EL (cell line): ENCODE results near the gene TMEM131.

Experiments used
- DNase-seq: peaks from one replicate; pipeline ENCODE4 v3.0.0-alpha.2; 2016

Gene TMEM131

GRCh38 chr2:97754690-97755346 lies 240.9 kb downstream of the TMEM131 start:
- no peak for DNase-seq

DNA sequence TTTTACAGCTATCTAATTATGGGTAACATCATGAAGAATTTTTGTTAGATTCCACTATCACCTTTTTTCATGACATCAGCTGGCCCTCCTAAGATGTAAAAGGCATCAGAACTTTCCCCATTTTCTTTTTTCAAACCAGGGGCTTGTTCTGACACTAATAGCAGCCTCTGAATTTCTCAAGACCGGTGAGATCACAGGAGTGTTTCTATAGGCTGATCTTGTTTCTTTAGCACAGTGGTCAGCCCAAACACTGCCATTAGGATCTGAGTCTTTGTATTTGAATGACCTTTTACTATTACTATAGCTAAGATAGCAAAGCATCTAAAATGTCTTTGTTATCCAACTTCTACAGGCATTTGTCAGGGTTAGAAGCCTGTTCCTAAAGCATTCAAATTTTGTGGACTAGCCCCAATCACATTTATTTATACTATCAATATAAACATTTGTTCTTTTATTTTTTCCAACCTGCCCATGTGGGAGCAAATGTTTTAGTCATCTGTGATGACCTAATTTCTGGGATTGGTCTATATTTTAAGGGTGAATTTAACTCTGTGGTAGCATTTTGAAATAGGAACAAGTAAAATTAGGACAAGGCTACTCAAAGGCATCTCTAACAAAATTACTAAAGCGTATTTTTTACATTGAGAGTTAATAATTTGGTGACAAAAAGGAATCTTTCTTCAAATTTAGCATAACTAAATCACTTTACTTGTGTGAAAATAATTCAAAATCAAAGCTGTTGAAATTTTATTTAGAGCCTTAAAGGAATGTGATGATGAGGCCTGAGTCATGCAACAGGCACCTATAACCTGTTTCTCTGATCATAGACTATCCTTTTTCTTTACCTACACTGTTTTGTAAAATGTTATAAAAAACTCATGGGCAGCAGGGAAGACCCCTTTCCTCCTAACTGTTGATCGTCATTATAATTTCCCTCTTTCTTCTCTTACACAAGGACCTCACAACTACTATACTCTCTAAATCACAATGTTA lies 243.1 kb downstream of the TMEM131 start:
- DNase-seq = no peak

- no peak for DNase-seq
These were observed 244.0 kb downstream of the TMEM131 start for GRCh38 chr2:97751752-97752151.

DNA sequence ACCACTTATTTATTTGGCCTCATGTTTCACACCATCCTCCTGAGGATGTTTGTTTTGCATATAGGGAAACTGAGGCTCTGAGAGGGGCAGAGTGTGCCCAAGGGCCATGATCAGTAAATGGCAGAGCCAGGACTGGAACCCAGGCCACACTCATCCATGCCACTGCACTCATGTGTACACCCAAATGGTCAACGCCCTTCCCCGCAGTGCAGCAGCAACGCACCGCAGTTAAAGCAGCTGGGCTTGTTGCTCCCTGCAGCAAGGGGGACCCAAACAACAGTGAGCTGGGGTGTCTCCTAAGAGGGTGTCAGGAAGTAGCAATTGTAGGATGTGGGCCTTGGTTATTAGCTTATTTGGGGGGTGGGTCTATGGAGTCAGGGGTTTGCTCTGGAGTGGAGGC lies 245.7 kb downstream of the TMEM131 start:
- no peak for DNase-seq

DNA sequence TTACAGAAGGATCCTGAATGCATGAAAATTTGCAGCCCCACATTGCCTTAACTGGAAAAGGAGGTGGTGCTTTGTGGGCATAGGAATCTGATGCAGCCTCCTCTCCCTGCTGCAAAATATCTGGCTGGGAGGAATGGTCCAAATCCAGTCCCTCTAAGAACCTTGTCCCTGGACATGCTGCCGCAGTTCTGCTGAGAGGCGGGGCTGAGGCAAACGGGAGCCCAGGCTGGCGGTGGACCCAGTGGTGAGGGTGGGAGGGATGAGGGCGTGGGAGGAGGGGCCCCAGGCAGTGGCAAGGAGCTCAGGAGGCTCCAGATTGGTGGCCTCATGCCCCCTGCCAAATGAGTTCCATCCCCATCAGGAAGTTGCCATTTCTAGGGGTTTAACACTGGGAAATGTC lies 246.2 kb downstream of the TMEM131 start:
- no peak for DNase-seq

DNA sequence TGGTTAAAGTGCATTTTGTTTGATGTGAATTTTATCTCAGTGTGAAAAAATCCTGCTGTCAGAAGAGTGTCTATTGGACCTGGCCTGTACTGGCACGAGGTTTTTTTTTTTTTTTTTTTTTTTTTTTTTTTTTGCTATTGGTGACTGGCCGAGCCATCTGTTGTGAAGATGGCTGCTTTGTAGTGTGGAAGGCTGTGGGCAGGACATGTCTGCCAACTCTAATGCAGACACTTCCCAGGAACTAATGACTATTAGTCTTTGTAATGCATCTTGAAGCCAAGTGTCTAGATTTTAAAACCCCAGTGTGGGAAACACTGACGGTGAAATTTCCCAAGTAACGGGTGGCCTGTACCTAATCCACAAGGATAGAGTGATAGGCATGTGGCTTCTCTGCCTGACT lies 248.0 kb downstream of the TMEM131 start:
- DNase-seq = no peak

GRCh38 chr2:97747285-97747684 lies 248.5 kb downstream of the TMEM131 start:
- no peak for DNase-seq

- DNase-seq = no peak
These were observed 250.1 kb downstream of the TMEM131 start for GRCh38 chr2:97745474-97746174.

DNA sequence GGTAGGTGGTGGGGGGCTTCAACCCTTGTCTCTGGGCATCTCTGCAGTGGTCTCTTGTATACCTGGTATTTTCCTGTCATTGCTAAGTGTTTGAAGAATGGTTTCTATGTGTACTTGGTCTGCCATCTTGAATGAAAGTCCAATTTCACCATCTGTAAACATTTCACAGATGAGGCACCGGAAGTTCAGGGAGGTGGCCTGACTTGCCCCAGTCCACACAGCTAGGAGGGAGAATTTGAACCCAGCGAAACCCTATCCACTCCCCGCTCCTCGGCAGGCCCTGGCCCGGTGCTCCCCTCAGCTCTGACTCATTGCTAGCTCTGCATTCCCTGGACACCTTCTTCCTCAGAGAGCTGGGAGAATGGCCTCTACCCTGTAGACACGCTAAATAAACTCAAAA lies 251.8 kb downstream of the TMEM131 start:
- DNase-seq = no peak

DNA sequence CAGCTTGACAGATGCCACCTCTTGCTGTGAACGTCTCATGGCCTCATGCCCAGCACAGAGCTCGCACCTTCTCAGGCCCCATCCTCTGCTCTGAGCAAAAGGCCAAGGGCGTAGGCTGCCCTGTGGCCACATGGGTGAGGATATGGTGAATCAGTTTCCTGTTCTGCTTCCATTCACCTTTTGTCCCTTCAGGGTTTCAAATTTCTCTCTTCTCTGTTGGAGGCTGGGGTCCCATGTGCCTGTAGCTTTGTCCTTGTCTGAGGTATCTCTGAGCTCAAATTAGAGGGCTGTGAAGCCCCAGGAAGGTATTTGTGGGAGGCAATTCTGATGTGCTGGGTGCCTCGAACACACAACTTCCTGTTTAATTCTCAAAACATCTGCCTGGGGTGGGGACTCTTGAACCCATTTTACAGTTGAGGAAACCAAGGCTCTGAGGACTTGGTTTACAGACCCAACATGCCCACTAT lies 253.3 kb downstream of the TMEM131 start:
- DNase-seq = no peak

GRCh38 chr2:97741686-97742085 lies 254.1 kb downstream of the TMEM131 start:
- DNase-seq = no peak

DNA sequence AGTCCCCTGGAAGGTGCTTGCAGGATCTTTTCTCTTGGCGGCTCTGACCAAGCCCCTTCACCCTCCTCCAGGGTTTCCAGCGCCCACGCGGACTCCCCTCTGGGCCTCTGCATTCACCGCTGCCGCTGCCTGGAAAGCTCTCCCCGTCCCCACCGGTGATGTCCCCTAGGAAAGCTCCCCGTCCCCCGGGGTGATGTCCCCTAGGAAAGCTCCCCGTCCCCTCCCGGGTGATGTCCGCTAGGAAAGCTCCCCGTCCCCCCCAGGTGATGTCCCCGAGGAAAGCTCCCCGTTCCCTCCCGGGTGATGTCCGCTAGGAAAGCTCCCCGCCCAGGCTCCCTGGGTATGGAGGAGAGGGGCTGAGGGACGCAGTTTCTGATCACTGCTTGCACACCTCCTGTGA lies 254.5 kb downstream of the TMEM131 start:
- no peak for DNase-seq

DNA sequence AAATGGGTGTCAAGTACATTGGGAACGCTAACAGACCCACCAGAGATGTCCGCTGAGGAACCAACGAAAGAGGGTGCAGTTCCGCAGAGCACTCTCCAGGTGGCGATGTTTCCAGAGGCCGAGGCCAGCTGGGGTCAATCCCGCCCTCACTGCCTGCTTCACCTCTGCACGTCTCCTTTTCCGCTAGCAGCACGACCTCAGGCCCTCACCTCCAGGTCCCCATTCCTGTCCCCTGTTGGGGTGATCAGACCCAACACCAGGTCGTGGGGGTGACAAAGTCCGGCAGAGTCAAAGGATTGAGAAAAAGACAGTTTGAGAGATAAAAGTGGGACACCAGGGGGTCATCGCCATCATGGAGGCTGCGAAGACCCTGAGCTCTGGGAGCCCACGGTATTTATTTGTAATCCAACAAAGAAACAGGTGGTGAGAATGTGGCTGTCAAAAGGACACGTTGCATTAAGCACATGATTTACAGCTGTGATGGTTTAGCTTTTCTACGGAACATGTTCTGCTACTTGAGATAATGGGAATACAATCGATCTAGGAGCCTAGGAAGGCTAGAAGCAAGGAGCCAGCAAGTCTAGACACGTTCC lies 255.1 kb downstream of the TMEM131 start:
- DNase-seq = peak; percentile 31

DNA sequence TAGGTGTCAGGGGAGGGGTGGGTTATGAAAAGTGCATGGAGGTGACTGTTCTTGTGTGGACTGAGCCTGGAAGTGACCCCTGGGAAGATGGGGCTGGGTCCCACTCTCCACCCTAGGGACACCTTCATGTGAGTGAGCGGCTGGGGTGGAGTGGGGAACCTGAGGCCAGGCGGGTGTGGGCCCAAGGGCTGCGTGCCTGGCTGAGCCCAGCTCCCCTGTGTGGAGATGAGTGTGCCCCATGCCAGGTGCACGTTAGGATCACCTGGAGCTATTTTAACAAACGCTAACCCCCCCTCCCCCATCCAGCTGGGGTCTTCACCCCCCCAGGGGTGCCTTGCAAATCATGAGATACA lies 255.9 kb downstream of the TMEM131 start:
- DNase-seq = no peak

- DNase-seq = no peak
These were observed 256.5 kb downstream of the TMEM131 start for GRCh38 chr2:97739020-97739892.

- DNase-seq = no peak
These were observed 257.3 kb downstream of the TMEM131 start for GRCh38 chr2:97738179-97739019.

GRCh38 chr2:97737421-97738178 lies 258.1 kb downstream of the TMEM131 start:
- DNase-seq = no peak

GRCh38 chr2:97736608-97737330 lies 259.0 kb downstream of the TMEM131 start:
- DNase-seq = no peak

- no peak for DNase-seq
These were observed 259.6 kb downstream of the TMEM131 start for GRCh38 chr2:97736185-97736584.

DNA sequence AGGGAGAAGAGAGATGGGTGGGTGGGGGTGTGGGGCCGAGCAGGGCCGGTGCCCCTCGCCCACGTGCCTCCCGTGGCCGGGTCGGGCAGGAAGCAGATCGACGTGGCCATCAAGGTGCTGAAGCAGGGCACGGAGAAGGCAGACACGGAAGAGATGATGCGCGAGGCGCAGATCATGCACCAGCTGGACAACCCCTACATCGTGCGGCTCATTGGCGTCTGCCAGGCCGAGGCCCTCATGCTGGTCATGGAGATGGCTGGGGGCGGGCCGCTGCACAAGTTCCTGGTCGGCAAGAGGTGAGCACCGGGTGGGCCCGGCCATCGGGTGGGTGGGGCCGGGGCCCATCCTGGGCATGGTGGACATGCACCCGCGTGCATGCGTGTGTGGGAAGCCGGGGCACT lies 260.6 kb downstream of the TMEM131 start:
- no peak for DNase-seq
